ENCODE results near the gene TRAPPC3.

DNA sequence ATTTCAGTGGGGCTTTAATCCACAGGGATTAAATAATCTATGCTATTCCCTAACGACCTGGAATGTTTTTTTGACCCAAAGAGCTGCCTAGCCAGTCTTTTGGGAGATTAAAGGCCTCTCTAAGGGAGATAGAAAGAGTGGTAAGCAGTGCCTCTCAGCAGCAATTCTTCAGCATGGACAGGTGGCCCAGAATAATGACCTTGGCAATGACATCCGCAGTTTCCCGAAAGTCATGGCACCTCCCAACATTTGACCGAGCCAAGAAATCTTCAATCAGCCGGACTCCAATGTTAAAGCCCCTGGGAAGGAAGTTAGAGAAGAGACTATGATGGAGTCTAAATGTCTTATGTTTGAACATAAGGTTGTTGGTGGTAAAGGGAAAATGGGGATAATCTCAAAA is 9.8 kb downstream of the TRAPPC3 start:
- TF ChIP-seq POLR2AphosphoS5 (IDR thresholded peaks at IDR 0.05; ENCODE audit: low read depth) (no peak), EZH2 (IDR thresholded peaks at IDR 0.05; ENCODE audit: low read depth, unreplicated experiment) (no peak), EZH2phosphoT487 (IDR thresholded peaks at IDR 0.05; ENCODE audit: unreplicated experiment) (no peak), CREB1 (CRISPR knock-in tag; IDR thresholded peaks at IDR 0.05; ENCODE audit: low read depth) (no peak), JUNB (IDR thresholded peaks at IDR 0.05; ENCODE audit: unreplicated experiment) (no peak), STAT1 (IDR thresholded peaks at IDR 0.05; ENCODE audit: unreplicated experiment) (no peak), ZNF114 (CRISPR knock-in tag; IDR thresholded peaks at IDR 0.05) (no peak)
- TF ChIP-seq, protein P1, sequence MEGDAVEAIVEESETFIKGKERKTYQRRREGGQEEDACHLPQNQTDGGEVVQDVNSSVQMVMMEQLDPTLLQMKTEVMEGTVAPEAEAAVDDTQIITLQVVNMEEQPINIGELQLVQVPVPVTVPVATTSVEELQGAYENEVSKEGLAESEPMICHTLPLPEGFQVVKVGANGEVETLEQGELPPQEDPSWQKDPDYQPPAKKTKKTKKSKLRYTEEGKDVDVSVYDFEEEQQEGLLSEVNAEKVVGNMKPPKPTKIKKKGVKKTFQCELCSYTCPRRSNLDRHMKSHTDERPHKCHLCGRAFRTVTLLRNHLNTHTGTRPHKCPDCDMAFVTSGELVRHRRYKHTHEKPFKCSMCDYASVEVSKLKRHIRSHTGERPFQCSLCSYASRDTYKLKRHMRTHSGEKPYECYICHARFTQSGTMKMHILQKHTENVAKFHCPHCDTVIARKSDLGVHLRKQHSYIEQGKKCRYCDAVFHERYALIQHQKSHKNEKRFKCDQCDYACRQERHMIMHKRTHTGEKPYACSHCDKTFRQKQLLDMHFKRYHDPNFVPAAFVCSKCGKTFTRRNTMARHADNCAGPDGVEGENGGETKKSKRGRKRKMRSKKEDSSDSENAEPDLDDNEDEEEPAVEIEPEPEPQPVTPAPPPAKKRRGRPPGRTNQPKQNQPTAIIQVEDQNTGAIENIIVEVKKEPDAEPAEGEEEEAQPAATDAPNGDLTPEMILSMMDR (conservative IDR thresholded peaks at IDR 0.05; ENCODE audit: low read depth in 2 of 2) = no peak
- TF ChIP-seq, protein P2, sequence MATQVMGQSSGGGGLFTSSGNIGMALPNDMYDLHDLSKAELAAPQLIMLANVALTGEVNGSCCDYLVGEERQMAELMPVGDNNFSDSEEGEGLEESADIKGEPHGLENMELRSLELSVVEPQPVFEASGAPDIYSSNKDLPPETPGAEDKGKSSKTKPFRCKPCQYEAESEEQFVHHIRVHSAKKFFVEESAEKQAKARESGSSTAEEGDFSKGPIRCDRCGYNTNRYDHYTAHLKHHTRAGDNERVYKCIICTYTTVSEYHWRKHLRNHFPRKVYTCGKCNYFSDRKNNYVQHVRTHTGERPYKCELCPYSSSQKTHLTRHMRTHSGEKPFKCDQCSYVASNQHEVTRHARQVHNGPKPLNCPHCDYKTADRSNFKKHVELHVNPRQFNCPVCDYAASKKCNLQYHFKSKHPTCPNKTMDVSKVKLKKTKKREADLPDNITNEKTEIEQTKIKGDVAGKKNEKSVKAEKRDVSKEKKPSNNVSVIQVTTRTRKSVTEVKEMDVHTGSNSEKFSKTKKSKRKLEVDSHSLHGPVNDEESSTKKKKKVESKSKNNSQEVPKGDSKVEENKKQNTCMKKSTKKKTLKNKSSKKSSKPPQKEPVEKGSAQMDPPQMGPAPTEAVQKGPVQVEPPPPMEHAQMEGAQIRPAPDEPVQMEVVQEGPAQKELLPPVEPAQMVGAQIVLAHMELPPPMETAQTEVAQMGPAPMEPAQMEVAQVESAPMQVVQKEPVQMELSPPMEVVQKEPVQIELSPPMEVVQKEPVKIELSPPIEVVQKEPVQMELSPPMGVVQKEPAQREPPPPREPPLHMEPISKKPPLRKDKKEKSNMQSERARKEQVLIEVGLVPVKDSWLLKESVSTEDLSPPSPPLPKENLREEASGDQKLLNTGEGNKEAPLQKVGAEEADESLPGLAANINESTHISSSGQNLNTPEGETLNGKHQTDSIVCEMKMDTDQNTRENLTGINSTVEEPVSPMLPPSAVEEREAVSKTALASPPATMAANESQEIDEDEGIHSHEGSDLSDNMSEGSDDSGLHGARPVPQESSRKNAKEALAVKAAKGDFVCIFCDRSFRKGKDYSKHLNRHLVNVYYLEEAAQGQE (IDR thresholded peaks at IDR 0.05; ENCODE audit: unreplicated experiment) = no peak
- TF ChIP-seq, protein P3, sequence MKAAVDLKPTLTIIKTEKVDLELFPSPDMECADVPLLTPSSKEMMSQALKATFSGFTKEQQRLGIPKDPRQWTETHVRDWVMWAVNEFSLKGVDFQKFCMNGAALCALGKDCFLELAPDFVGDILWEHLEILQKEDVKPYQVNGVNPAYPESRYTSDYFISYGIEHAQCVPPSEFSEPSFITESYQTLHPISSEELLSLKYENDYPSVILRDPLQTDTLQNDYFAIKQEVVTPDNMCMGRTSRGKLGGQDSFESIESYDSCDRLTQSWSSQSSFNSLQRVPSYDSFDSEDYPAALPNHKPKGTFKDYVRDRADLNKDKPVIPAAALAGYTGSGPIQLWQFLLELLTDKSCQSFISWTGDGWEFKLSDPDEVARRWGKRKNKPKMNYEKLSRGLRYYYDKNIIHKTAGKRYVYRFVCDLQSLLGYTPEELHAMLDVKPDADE (IDR thresholded peaks at IDR 0.05) = no peak
